GM12878 (cell line): ENCODE measurements around the gene SRL. TPM values are rescaled to one million over a fixed set of nuclear protein-coding genes. Genes with fewer than 3 reads are reported as not detected.

Experiments
- ATAC-seq: fragments of 200-7000 bp; cut with Tn5 transposase; 3 replicates; pipeline ENCODE4 v1.9.1; 2020; ENCODE audit warnings: mild to moderate bottlenecking, moderate library complexity
- BruUV-seq: library from RNA; stranded (reverse); fragments of 400-500 nt; replicated peaks from 2 replicates; lab custom pipeline; 2021; lab: Mats Ljungman, UMichigan
- CTCF ChIA-PET: fragments of 300-600 bp; sonication (Branson Sonifier 250); formaldehyde crosslinking; extraction: SDS; loops from one replicate; lab custom pipeline; 2021; ENCODE audit warnings: inconsistent platforms; lab: Yijun Ruan, JAX
- POLR2A ChIA-PET: fragments of 350-600 bp; formaldehyde crosslinking; extraction: SDS; loops from one replicate; lab custom pipeline; 2021; ENCODE audit warnings: inconsistent platforms; lab: Charles Lee
- RAD21 ChIA-PET: fragments of 300-600 bp; sonication (Branson Sonifier 250); formaldehyde crosslinking; loops from one replicate; lab custom pipeline; 2023; ENCODE audit warnings: antibody characterized with exemption; ENCODE audit not compliant: unreplicated experiment; lab: Charles Lee
- SMC1A ChIA-PET: fragments of 300-600 bp; sonication (Branson Sonifier 250); formaldehyde crosslinking; loops from one replicate; lab custom pipeline; 2023; ENCODE audit not compliant: unreplicated experiment, uncharacterized antibody; lab: Charles Lee
- DNase-seq: peaks from one replicate; pipeline ENCODE4 v3.0.0-alpha.2; 2011; ENCODE audit warnings: low read depth, low spot score
- FAIRE-seq: peaks from 3 replicates; lab custom pipeline; 2011; peaks lifted over from hg19 to GRCh38; lab: Jason Lieb, UNC
- H2AFZ ChIP-seq: 2 replicates; pipeline ENCODE4 v1.6.0; 2011; ENCODE audit warnings: low read depth, low read length, control low read depth; ENCODE audit not compliant: control insufficient read depth
- H3K27ac ChIP-seq: 2 replicates; pipeline ENCODE4 v1.5.1; 2011; ENCODE audit warnings: control low read depth; ENCODE audit not compliant: control insufficient read depth, insufficient read depth
- H3K27me3 ChIP-seq, 2 experiments: replicated peaks in 1 of 2; 2 replicates each; pipeline versions ENCODE4 v1.6.0 to v1.6.1; 2011; ENCODE audit warnings: low read length in 1 of 2; ENCODE audit not compliant: control insufficient read depth in 2 of 2, insufficient read depth in 2 of 2
- H3K36me3 ChIP-seq, 2 experiments: 2 replicates each; pipeline ENCODE4 v1.5.1; 2011; ENCODE audit warnings: low read length in 1 of 2; ENCODE audit not compliant: control insufficient read depth in 2 of 2, insufficient read depth in 2 of 2
- H3K4me1 ChIP-seq: 2 replicates; pipeline ENCODE4 v1.6.1; 2011; ENCODE audit warnings: mild to moderate bottlenecking, low read length, moderate library complexity, mixed read lengths; ENCODE audit not compliant: control insufficient read depth, insufficient read depth
- H3K4me2 ChIP-seq: 2 replicates; pipeline ENCODE4 v1.6.0; 2011; ENCODE audit warnings: control low read depth; ENCODE audit not compliant: control insufficient read depth, insufficient read depth
- H3K4me3 ChIP-seq: fragments of 200-600 bp; sonication (generic); 2 replicates; pipeline ENCODE4 v1.5.1; 2016
- H3K79me2 ChIP-seq: 2 replicates; pipeline ENCODE4 v1.6.0; 2011; ENCODE audit warnings: low read length; ENCODE audit not compliant: control insufficient read depth, insufficient read depth
- H3K9ac ChIP-seq: 2 replicates; pipeline ENCODE4 v1.8.0; 2011; ENCODE audit warnings: low read length, control low read depth, mixed read lengths; ENCODE audit not compliant: control insufficient read depth, insufficient read depth
- H3K9me3 ChIP-seq: replicated peaks from 3 replicates; pipeline ENCODE4 v1.5.1; 2011; ENCODE audit warnings: mild to moderate bottlenecking, low read length; ENCODE audit not compliant: control insufficient read depth, insufficient read depth
- H4K20me1 ChIP-seq: 2 replicates; pipeline ENCODE4 v1.6.0; 2011; ENCODE audit not compliant: control insufficient read depth, insufficient read depth
- EGR1 ChIP-seq, 2 experiments: IDR thresholded peaks; 1 replicate in 1 of 2; 2 replicates in 1 of 2; pipeline ENCODE4 v1.6.1; 2011 to 2012; ENCODE audit warnings: low read depth in 2 of 2, low read length in 2 of 2, borderline replicate concordance in 1 of 2, mild to moderate bottlenecking in 1 of 2, moderate library complexity in 1 of 2
- NRF1 ChIP-seq: conservative IDR thresholded peaks from 2 replicates; pipeline ENCODE4 v1.6.1; 2011; ENCODE audit warnings: mild to moderate bottlenecking, low read depth, low read length, improper control_type of control experiment
- PAX5 ChIP-seq: IDR thresholded peaks from 2 replicates; pipeline ENCODE4 v1.6.1; 2011; ENCODE audit warnings: low read depth, low read length, borderline replicate concordance
- RAD21 ChIP-seq: IDR thresholded peaks from 2 replicates; pipeline ENCODE4 v1.6.1; 2011; ENCODE audit warnings: mild to moderate bottlenecking, low read depth, low read length, moderate library complexity; ENCODE audit not compliant: insufficient read depth
- RELA ChIP-seq: fragments of 450-650 bp; IDR thresholded peaks from 2 replicates; pipeline ENCODE4 v1.8.0; 2014; ENCODE audit warnings: borderline replicate concordance; ENCODE audit not compliant: partially characterized antibody
- SREBF1 ChIP-seq: IDR thresholded peaks from 2 replicates; pipeline ENCODE4 v1.6.1; 2012; ENCODE audit warnings: mild to moderate bottlenecking, low read length
- ZBED1 ChIP-seq: IDR thresholded peaks from 2 replicates; pipeline ENCODE4 v1.6.1; 2016; ENCODE audit warnings: borderline replicate concordance
- ZSCAN29 ChIP-seq: fragments of 450-650 bp; IDR thresholded peaks from 2 replicates; pipeline ENCODE4 v1.6.1; 2017; ENCODE audit warnings: mild to moderate bottlenecking, moderate library complexity
- WGBS: methylation state at CpG from one replicate; pipeline ENCODE4 v1.1.6; 2016; ENCODE audit warnings: low lambda C conversion rate; ENCODE audit not compliant: insufficient replicate concordance, insufficient coverage; ENCODE audit errors: missing lambda C conversion rate; 5-methylcytosine and 5-hydroxymethylcytosine counted together
- in situ Hi-C: fragments of 300-500 bp; cut with MboI; formaldehyde crosslinking; loops from 9 replicates; pipeline ENCODE4 v1.14.3; 2018; ENCODE audit warnings: mixed read lengths
- intact Hi-C: fragments of 100-400 bp; cut with micrococcal nuclease; formaldehyde crosslinking; loops from one replicate; pipeline ENCODE4 v1.14.2; 2022; ENCODE audit not compliant: unreplicated experiment
- polyA plus RNA-seq, 11 experiments: library from polyadenylated mRNA; depleted of rRNA in 4 of 11; unstranded in 6 of 11; stranded (reverse) in 5 of 11; fragments of >200 nt; fragmentation: Nextera tagmentation in 4 of 11; fragmentation: Illumina TruSeq in 1 of 11; extraction: Ambion mirVana in 4 of 11; extraction: Trizol in 1 of 11; gene quantifications; 1 replicate in 1 of 11; 2 replicates in 10 of 11; pipeline versions ENCODE4 v1.2.1 to v1.2.3, GENCODE V29; 2011 to 2016; ENCODE audit warnings: inconsistent platforms in 2 of 11, missing spikeins in 2 of 11, low read depth in 1 of 11
- total RNA-seq, 4 experiments: library from RNA; depleted of rRNA in 3 of 4; stranded (reverse); fragments of >200 nt in 3 of 4; fragmentation: Illumina TruSeq in 1 of 4; extraction: Trizol in 1 of 4; gene quantifications; 2 replicates each; pipeline versions ENCODE4 v1.2.1 to v1.2.3, GENCODE V29; 2013 to 2021
- TF ChIP-seq, protein P1 (sequence below): fragments of 150-350 bp; IDR thresholded peaks from 2 replicates; pipeline ENCODE4 v1.6.1; 2016; ENCODE audit warnings: low read depth, low read length
- TF ChIP-seq, protein P2 (sequence below): fragments of 450-650 bp; IDR thresholded peaks from 2 replicates; pipeline ENCODE4 v1.6.1; 2017; ENCODE audit warnings: mild to moderate bottlenecking, moderate library complexity
- TF ChIP-seq, protein P3 (sequence below): IDR thresholded peaks from 2 replicates; pipeline ENCODE4 v1.6.1; 2012; ENCODE audit warnings: improper control_type of control experiment, low read depth, low read length; ENCODE audit not compliant: insufficient replicate concordance

SRL gene
- total and polyA plus RNA-seq, 10 of the 15 experiments (the other 5 are each of a cell fraction or from before 2014, with no cell fraction given) = not detected

DNA sequence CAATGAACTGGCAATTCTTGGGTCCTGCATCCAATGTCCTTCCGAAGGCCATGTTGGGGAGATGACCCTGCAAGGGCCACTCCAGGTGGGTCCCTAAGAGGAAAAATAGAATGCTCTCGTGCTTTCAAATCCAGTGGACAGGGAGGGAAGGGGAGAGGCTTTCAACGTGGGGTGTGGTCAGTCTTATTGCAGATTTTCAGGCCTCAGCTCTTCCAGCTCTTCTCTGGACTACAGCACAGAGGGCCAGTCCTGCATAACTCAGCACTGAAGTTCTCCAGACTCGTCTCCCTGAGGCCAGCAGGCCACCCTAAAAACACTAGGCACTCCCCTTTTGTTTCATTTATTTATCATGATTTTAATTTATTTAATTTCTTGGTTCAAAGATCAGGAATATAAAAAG, 43.1 kb downstream of the SRL start:
- 28% methylated on average over 3 of the region's 4 CpGs for WGBS
- no peaks in the 10 kb centered on the region for H4K20me1 ChIP-seq
- H3K27ac ChIP-seq = no peak overlapping the region
- POLR2A ChIA-PET = no interaction called here
- in situ Hi-C loops (no loop called here), intact Hi-C loops (no loop called here)
- no peak overlapping the region for H3K4me3 ChIP-seq
- ATAC-seq = no peak
- no peaks in the 10 kb centered on the region for H3K79me2 ChIP-seq
- no peak for DNase-seq
- no peak for FAIRE-seq
- H3K4me2 ChIP-seq = no peak overlapping the region
- BruUV-seq = no TSS peak
- H3K9me3 ChIP-seq = no peaks in the 10 kb centered on the region
- H3K36me3 ChIP-seq = no peaks in the 10 kb centered on the region
- no peaks in the 10 kb centered on the region for H3K27me3 ChIP-seq
- no peak overlapping the region for H2AFZ ChIP-seq
- no peaks in the 10 kb centered on the region for H3K4me1 ChIP-seq
- no peak overlapping the region for H3K9ac ChIP-seq
- CTCF ChIA-PET = interaction anchor here (0.9 kb wide), 1 partner anchor 55 kb away, joined by 5 read pairs; no protein-coding TSS in a partner anchor
- SMC1A ChIA-PET = interaction anchor here (0.6 kb wide), 1 partner anchor 427 kb away, joined by 3 read pairs; no protein-coding TSS in a partner anchor
- RAD21 ChIA-PET = no interaction called here
- TF ChIP-seq, protein P1, sequence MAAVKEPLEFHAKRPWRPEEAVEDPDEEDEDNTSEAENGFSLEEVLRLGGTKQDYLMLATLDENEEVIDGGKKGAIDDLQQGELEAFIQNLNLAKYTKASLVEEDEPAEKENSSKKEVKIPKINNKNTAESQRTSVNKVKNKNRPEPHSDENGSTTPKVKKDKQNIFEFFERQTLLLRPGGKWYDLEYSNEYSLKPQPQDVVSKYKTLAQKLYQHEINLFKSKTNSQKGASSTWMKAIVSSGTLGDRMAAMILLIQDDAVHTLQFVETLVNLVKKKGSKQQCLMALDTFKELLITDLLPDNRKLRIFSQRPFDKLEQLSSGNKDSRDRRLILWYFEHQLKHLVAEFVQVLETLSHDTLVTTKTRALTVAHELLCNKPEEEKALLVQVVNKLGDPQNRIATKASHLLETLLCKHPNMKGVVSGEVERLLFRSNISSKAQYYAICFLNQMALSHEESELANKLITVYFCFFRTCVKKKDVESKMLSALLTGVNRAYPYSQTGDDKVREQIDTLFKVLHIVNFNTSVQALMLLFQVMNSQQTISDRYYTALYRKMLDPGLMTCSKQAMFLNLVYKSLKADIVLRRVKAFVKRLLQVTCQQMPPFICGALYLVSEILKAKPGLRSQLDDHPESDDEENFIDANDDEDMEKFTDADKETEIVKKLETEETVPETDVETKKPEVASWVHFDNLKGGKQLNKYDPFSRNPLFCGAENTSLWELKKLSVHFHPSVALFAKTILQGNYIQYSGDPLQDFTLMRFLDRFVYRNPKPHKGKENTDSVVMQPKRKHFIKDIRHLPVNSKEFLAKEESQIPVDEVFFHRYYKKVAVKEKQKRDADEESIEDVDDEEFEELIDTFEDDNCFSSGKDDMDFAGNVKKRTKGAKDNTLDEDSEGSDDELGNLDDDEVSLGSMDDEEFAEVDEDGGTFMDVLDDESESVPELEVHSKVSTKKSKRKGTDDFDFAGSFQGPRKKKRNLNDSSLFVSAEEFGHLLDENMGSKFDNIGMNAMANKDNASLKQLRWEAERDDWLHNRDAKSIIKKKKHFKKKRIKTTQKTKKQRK = no peak
- TF ChIP-seq NRF1 = no peak
- no peak for TF ChIP-seq RAD21
- TF ChIP-seq, protein P2, sequence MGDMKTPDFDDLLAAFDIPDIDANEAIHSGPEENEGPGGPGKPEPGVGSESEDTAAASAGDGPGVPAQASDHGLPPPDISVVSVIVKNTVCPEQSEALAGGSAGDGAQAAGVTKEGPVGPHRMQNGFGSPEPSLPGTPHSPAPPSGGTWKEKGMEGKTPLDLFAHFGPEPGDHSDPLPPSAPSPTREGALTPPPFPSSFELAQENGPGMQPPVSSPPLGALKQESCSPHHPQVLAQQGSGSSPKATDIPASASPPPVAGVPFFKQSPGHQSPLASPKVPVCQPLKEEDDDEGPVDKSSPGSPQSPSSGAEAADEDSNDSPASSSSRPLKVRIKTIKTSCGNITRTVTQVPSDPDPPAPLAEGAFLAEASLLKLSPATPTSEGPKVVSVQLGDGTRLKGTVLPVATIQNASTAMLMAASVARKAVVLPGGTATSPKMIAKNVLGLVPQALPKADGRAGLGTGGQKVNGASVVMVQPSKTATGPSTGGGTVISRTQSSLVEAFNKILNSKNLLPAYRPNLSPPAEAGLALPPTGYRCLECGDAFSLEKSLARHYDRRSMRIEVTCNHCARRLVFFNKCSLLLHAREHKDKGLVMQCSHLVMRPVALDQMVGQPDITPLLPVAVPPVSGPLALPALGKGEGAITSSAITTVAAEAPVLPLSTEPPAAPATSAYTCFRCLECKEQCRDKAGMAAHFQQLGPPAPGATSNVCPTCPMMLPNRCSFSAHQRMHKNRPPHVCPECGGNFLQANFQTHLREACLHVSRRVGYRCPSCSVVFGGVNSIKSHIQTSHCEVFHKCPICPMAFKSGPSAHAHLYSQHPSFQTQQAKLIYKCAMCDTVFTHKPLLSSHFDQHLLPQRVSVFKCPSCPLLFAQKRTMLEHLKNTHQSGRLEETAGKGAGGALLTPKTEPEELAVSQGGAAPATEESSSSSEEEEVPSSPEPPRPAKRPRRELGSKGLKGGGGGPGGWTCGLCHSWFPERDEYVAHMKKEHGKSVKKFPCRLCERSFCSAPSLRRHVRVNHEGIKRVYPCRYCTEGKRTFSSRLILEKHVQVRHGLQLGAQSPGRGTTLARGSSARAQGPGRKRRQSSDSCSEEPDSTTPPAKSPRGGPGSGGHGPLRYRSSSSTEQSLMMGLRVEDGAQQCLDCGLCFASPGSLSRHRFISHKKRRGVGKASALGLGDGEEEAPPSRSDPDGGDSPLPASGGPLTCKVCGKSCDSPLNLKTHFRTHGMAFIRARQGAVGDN = no peak
- TF ChIP-seq SREBF1 = no peak
- no peak for TF ChIP-seq ZBED1
- no peak for TF ChIP-seq RELA
- no peak for TF ChIP-seq EGR1 (IDR thresholded peaks at IDR 0.05; ENCODE audit: borderline replicate concordance in 1 of 2, low read depth in 2 of 2, low read length in 2 of 2)
- TF ChIP-seq PAX5 = no peak
- no peak for TF ChIP-seq ZSCAN29
- TF ChIP-seq, protein P3, sequence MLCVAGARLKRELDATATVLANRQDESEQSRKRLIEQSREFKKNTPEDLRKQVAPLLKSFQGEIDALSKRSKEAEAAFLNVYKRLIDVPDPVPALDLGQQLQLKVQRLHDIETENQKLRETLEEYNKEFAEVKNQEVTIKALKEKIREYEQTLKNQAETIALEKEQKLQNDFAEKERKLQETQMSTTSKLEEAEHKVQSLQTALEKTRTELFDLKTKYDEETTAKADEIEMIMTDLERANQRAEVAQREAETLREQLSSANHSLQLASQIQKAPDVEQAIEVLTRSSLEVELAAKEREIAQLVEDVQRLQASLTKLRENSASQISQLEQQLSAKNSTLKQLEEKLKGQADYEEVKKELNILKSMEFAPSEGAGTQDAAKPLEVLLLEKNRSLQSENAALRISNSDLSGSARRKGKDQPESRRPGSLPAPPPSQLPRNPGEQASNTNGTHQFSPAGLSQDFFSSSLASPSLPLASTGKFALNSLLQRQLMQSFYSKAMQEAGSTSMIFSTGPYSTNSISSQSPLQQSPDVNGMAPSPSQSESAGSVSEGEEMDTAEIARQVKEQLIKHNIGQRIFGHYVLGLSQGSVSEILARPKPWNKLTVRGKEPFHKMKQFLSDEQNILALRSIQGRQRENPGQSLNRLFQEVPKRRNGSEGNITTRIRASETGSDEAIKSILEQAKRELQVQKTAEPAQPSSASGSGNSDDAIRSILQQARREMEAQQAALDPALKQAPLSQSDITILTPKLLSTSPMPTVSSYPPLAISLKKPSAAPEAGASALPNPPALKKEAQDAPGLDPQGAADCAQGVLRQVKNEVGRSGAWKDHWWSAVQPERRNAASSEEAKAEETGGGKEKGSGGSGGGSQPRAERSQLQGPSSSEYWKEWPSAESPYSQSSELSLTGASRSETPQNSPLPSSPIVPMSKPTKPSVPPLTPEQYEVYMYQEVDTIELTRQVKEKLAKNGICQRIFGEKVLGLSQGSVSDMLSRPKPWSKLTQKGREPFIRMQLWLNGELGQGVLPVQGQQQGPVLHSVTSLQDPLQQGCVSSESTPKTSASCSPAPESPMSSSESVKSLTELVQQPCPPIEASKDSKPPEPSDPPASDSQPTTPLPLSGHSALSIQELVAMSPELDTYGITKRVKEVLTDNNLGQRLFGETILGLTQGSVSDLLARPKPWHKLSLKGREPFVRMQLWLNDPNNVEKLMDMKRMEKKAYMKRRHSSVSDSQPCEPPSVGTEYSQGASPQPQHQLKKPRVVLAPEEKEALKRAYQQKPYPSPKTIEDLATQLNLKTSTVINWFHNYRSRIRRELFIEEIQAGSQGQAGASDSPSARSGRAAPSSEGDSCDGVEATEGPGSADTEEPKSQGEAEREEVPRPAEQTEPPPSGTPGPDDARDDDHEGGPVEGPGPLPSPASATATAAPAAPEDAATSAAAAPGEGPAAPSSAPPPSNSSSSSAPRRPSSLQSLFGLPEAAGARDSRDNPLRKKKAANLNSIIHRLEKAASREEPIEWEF = no peak
